HG03571 (cell line): ENCODE data around the gene GLI3.

Experiments used
- ATAC-seq: cut with Tn5 transposase; IDR thresholded peaks from one replicate; pipeline ENCODE4 v1.9.1; 2021; ENCODE audit not compliant: unreplicated experiment

GLI3 gene

GRCh38 chr7:42236976-42237810 lies at the start of gene GLI3:
TSS of gene GLI3 (minus strand) at chr7:42237209. CDS start at chr7:42223253, 13,956 bp downstream.
- no peak for ATAC-seq

- ATAC-seq = no peak
Measured at GRCh38 chr7:42285383-42285824, 48.4 kb upstream of the GLI3 start.

- ATAC-seq = no peak
Measured at GRCh38 chr7:42283553-42283952, 46.5 kb upstream of the GLI3 start.

- no peak for ATAC-seq
Measured at GRCh38 chr7:42278344-42278743, 41.3 kb upstream of the GLI3 start.

- ATAC-seq = no peak
Measured at GRCh38 chr7:42274053-42274452, 37.0 kb upstream of the GLI3 start.

GRCh38 chr7:42272793-42273665 lies 36.0 kb upstream of the GLI3 start:
- ATAC-seq = no peak

- ATAC-seq = no peak
Measured at GRCh38 chr7:42269161-42269560, 32.2 kb upstream of the GLI3 start.

- ATAC-seq = no peak
Measured at GRCh38 chr7:42264702-42265101, 27.7 kb upstream of the GLI3 start.

- no peak for ATAC-seq
Measured at GRCh38 chr7:42263971-42264370, 27.0 kb upstream of the GLI3 start.

- ATAC-seq = no peak
Measured at GRCh38 chr7:42262964-42263363, 26.0 kb upstream of the GLI3 start.

- no peak for ATAC-seq
Measured at GRCh38 chr7:42254217-42254616, 17.2 kb upstream of the GLI3 start.

- ATAC-seq = no peak
Measured at GRCh38 chr7:42253316-42253715, 16.3 kb upstream of the GLI3 start.

- ATAC-seq = no peak
Measured at GRCh38 chr7:42250411-42250810, 13.4 kb upstream of the GLI3 start.

GRCh38 chr7:42248579-42248978 lies 11.6 kb upstream of the GLI3 start:
- ATAC-seq = no peak

- no peak for ATAC-seq
Measured at GRCh38 chr7:42247301-42247700, 10.3 kb upstream of the GLI3 start.

- ATAC-seq = no peak
Measured at GRCh38 chr7:42244828-42245227, 7.8 kb upstream of the GLI3 start.

- ATAC-seq = no peak
Measured at GRCh38 chr7:42242381-42242780, 5.4 kb upstream of the GLI3 start.

GRCh38 chr7:42241424-42241823 lies 4.4 kb upstream of the GLI3 start:
- ATAC-seq = no peak

GRCh38 chr7:42240416-42240815 lies 3.4 kb upstream of the GLI3 start:
- no peak for ATAC-seq

- no peak for ATAC-seq
Measured at GRCh38 chr7:42238709-42239366, 1.8 kb upstream of the GLI3 start.

- ATAC-seq = no peak
Measured at GRCh38 chr7:42237811-42238541, 967 bp upstream of the GLI3 start.
